AG09309 (cell line): Measurements from ENCODE around the gene OMD.

ENCODE experiments used
- DNase-seq: peaks from one replicate; pipeline ENCODE4 v3.0.0-alpha.2; 2010; ENCODE audit warnings: low read depth
- H3K4me3 ChIP-seq: 2 replicates; pipeline ENCODE4 v1.5.1; 2011; ENCODE audit warnings: mild to moderate bottlenecking, low read depth, low read length, moderate library complexity; ENCODE audit not compliant: control insufficient read depth
- CTCF ChIP-seq: IDR thresholded peaks from 2 replicates; pipeline ENCODE4 v1.5.1; 2011; ENCODE audit warnings: mild to moderate bottlenecking, low read depth, low read length, inconsistent platforms; ENCODE audit not compliant: insufficient read depth, control insufficient read depth; ENCODE audit errors: missing control alignments

OMD gene

GRCh38 chr9:92393686-92394085 lies 30.6 kb downstream of the OMD start:
- no peak overlapping the region for H3K4me3 ChIP-seq
- DNase-seq: no peak
- no peak for TF ChIP-seq CTCF

GRCh38 chr9:92392690-92393089 lies 31.6 kb downstream of the OMD start:
- TF ChIP-seq CTCF: no peak
- DNase-seq: no peak
- no peak overlapping the region for H3K4me3 ChIP-seq

GRCh38 chr9:92385953-92386352 lies 38.3 kb downstream of the OMD start:
- TF ChIP-seq CTCF: no peak
- H3K4me3 ChIP-seq: no peak overlapping the region
- peak; percentile 2 for DNase-seq

- no peak for DNase-seq
- no peak for TF ChIP-seq CTCF
- H3K4me3 ChIP-seq: no peak overlapping the region
Measured at GRCh38 chr9:92385477-92385876, 38.8 kb downstream of the OMD start.

GRCh38 chr9:92385001-92385400 lies 39.3 kb downstream of the OMD start:
- H3K4me3 ChIP-seq: no peak overlapping the region
- no peak for DNase-seq
- TF ChIP-seq CTCF: no peak

- TF ChIP-seq CTCF: no peak
- no peak overlapping the region for H3K4me3 ChIP-seq
- DNase-seq: no peak
Measured at GRCh38 chr9:92384375-92384774, 39.9 kb downstream of the OMD start.

- no peak overlapping the region for H3K4me3 ChIP-seq
- DNase-seq: no peak
- TF ChIP-seq CTCF: no peak
Measured at GRCh38 chr9:92381775-92382174, 42.5 kb downstream of the OMD start.
